Measurements from ENCODE around the gene SCAP. TPM values are rescaled to one million over a fixed set of nuclear protein-coding genes. Genes with fewer than 3 reads are reported as not detected.

SCAP gene
- total and polyA plus RNA-seq, 2 of the 13 experiments (the other 11 are each of a cell fraction or from before 2014, with no cell fraction given), result 40.4 to 53.3 TPM

DNA sequence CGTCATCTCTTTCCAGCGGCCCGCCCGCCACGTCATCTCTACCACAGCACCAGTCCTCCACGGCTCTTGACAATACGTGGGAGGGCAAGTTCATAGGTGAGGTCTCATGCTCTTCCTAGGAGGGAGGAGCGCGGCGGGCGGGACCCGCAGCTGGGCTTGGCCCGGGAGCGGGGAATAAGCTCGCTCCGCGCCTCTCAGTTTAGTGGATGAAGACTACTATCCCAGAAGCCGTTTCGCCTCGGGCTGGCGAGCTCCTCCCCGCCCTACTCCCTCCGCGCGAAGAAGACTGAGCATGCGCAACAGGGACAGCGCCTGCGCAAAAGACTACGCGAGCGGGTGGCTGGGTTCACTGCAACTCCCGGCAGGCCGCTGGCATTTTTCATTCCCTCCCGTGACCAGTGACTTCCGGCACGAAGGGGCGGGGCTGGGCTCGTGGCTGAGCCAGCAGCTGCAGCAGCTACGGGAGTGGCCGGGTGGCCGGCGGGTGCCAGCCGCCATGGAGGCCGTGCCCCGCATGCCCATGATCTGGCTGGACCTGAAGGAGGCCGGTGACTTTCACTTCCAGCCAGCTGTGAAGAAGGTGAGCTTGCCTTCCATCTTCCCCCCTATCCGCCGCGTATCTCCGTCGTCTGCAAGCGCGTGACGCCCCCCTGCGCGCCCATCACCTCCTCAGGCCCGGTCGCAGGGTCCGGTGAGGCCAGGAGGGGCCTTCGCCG is 95.0 kb downstream of the SCAP start, which contains the start of gene PTPN23 (continued):
- TF ChIP-seq HIVEP1 (CRISPR knock-in tag; IDR thresholded peaks at IDR 0.05), result peak; percentile 5; the same call in 1 of the 2 replicates
- TF ChIP-seq ZNF891 (CRISPR knock-in tag; IDR thresholded peaks at IDR 0.05), result no peak; the same call in 1 of the 2 replicates
- peak; percentile 2; the same call in 1 of the 2 replicates for TF ChIP-seq ZNF772 (CRISPR knock-in tag; IDR thresholded peaks at IDR 0.05)
- no peak for TF ChIP-seq EHMT2 (IDR thresholded peaks at IDR 0.05; ENCODE audit: borderline replicate concordance, low read depth, low read length)
- no peak for TF ChIP-seq CENPX (CRISPR knock-in tag; IDR thresholded peaks at IDR 0.05)
- no peak for TF ChIP-seq NAIF1 (CRISPR knock-in tag; IDR thresholded peaks at IDR 0.05; ENCODE audit: borderline replicate concordance)
- TF ChIP-seq, protein P1, sequence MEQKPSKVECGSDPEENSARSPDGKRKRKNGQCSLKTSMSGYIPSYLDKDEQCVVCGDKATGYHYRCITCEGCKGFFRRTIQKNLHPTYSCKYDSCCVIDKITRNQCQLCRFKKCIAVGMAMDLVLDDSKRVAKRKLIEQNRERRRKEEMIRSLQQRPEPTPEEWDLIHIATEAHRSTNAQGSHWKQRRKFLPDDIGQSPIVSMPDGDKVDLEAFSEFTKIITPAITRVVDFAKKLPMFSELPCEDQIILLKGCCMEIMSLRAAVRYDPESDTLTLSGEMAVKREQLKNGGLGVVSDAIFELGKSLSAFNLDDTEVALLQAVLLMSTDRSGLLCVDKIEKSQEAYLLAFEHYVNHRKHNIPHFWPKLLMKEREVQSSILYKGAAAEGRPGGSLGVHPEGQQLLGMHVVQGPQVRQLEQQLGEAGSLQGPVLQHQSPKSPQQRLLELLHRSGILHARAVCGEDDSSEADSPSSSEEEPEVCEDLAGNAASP (CRISPR knock-in tag; IDR thresholded peaks at IDR 0.05; ENCODE audit: borderline replicate concordance), result no peak; the same call in 1 of the 2 replicates
- 0 out of 2 replicates have a peak, but pooled peaks have one; percentile 48 for TF ChIP-seq FOXK1 (CRISPR knock-in tag; IDR thresholded peaks at IDR 0.05; ENCODE audit: borderline replicate concordance, low read depth)
- TF ChIP-seq THYN1 (CRISPR knock-in tag; IDR thresholded peaks at IDR 0.05; ENCODE audit: borderline replicate concordance, low read depth), result 0 out of 2 replicates have a peak, but pooled peaks have one; percentile 4
- TF ChIP-seq ZNF205 (CRISPR knock-in tag; IDR thresholded peaks at IDR 0.05), result no peak
- TF ChIP-seq SYNCRIP (IDR thresholded peaks at IDR 0.05; ENCODE audit: insufficient read depth, low read depth, low read length), result no peak
- TF ChIP-seq DPF2 (CRISPR knock-in tag; IDR thresholded peaks at IDR 0.05; ENCODE audit: borderline replicate concordance, low read depth), result no peak
- TF ChIP-seq ZNF775 (CRISPR knock-in tag; IDR thresholded peaks at IDR 0.05; ENCODE audit: borderline replicate concordance), result 0 out of 2 replicates have a peak, but pooled peaks have one; percentile 60
- TF ChIP-seq, protein P2, sequence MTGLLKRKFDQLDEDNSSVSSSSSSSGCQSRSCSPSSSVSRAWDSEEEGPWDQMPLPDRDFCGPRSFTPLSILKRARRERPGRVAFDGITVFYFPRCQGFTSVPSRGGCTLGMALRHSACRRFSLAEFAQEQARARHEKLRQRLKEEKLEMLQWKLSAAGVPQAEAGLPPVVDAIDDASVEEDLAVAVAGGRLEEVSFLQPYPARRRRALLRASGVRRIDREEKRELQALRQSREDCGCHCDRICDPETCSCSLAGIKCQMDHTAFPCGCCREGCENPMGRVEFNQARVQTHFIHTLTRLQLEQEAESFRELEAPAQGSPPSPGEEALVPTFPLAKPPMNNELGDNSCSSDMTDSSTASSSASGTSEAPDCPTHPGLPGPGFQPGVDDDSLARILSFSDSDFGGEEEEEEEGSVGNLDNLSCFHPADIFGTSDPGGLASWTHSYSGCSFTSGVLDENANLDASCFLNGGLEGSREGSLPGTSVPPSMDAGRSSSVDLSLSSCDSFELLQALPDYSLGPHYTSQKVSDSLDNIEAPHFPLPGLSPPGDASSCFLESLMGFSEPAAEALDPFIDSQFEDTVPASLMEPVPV (CRISPR knock-in tag; IDR thresholded peaks at IDR 0.05), result peak; percentile 61; the same call in 1 of the 2 replicates
- TF ChIP-seq, protein P3, sequence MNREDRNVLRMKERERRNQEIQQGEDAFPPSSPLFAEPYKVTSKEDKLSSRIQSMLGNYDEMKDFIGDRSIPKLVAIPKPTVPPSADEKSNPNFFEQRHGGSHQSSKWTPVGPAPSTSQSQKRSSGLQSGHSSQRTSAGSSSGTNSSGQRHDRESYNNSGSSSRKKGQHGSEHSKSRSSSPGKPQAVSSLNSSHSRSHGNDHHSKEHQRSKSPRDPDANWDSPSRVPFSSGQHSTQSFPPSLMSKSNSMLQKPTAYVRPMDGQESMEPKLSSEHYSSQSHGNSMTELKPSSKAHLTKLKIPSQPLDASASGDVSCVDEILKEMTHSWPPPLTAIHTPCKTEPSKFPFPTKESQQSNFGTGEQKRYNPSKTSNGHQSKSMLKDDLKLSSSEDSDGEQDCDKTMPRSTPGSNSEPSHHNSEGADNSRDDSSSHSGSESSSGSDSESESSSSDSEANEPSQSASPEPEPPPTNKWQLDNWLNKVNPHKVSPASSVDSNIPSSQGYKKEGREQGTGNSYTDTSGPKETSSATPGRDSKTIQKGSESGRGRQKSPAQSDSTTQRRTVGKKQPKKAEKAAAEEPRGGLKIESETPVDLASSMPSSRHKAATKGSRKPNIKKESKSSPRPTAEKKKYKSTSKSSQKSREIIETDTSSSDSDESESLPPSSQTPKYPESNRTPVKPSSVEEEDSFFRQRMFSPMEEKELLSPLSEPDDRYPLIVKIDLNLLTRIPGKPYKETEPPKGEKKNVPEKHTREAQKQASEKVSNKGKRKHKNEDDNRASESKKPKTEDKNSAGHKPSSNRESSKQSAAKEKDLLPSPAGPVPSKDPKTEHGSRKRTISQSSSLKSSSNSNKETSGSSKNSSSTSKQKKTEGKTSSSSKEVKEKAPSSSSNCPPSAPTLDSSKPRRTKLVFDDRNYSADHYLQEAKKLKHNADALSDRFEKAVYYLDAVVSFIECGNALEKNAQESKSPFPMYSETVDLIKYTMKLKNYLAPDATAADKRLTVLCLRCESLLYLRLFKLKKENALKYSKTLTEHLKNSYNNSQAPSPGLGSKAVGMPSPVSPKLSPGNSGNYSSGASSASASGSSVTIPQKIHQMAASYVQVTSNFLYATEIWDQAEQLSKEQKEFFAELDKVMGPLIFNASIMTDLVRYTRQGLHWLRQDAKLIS (CRISPR knock-in tag; IDR thresholded peaks at IDR 0.05), result no peak
- peak; percentile 73; the same call in 1 of the 2 replicates for TF ChIP-seq AKAP8 (CRISPR knock-in tag; IDR thresholded peaks at IDR 0.05)
- peak; percentile 8 for TF ChIP-seq SKI (IDR thresholded peaks at IDR 0.05; ENCODE audit: partially characterized antibody)

Measured in HepG2 (cell line).